Sigmoid colon (tissue), 3 donors: Measurements from ENCODE around the gene MPST.

ENCODE experiments used
- POLR2A ChIP-seq, 2 donors: fragments of 450-650 bp; IDR thresholded peaks; one replicate each; pipeline ENCODE4 v1.6.1; 2016; ENCODE audit warnings: antibody characterized with exemption in 2 of 2, mild to moderate bottlenecking in 2 of 2, moderate library complexity in 2 of 2
- TF ChIP-seq, protein P1 (sequence below), 4 experiments: fragments of 450-650 bp in 3 of 4; fragments of 200-600 bp in 1 of 4; IDR thresholded peaks; one replicate each; pipeline ENCODE4 v1.5.1; 2016 to 2019; ENCODE audit warnings: antibody characterized with exemption in 4 of 4, mild to moderate bottlenecking in 3 of 4, moderate library complexity in 2 of 4

DNA sequence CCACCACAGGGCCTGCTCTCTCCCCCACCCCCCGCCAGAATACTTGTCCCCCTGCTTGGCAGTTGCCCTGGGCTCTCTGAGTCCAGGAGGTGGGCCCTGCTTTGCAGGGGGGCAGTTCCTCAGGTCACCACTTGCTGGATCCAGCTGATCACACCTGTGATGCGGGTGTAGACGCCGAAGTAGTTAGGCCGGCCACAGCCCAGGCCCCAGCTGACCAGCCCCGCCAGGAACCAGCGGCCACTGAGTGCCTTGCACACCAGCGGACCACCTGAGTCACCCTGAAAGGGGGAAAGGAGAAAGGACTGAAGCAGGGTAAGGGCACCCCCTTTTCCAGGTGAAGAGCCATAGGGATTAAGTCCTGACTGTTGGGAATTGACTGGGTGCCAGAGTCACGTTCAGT lies 46.4 kb downstream of the MPST start:
- no peak for TF ChIP-seq POLR2A (IDR thresholded peaks at IDR 0.05)
- TF ChIP-seq, protein P1, sequence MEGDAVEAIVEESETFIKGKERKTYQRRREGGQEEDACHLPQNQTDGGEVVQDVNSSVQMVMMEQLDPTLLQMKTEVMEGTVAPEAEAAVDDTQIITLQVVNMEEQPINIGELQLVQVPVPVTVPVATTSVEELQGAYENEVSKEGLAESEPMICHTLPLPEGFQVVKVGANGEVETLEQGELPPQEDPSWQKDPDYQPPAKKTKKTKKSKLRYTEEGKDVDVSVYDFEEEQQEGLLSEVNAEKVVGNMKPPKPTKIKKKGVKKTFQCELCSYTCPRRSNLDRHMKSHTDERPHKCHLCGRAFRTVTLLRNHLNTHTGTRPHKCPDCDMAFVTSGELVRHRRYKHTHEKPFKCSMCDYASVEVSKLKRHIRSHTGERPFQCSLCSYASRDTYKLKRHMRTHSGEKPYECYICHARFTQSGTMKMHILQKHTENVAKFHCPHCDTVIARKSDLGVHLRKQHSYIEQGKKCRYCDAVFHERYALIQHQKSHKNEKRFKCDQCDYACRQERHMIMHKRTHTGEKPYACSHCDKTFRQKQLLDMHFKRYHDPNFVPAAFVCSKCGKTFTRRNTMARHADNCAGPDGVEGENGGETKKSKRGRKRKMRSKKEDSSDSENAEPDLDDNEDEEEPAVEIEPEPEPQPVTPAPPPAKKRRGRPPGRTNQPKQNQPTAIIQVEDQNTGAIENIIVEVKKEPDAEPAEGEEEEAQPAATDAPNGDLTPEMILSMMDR (IDR thresholded peaks at IDR 0.05), result no peak
